ENCODE measurements around the gene PRDM16. TPM values are rescaled to one million over a fixed set of nuclear protein-coding genes. Genes with fewer than 3 reads are reported as not detected.

PRDM16 gene
- total RNA-seq, 1 experiment from 2014 or later = 1.6 TPM

- Mint-ChIP-seq H3K36me3 (no peaks in the 10 kb centered on the region), H3K27me3 (ENCODE audit: low read depth) (no peaks in the 10 kb centered on the region), H3K4me1 (no peaks in the 10 kb centered on the region), H3K9me3 (no peaks in the 10 kb centered on the region), H3K4me3 (no peak overlapping the region), H3K27ac (no peak overlapping the region)
- DNase-seq (ENCODE audit: low spot score) = no peak
- CTCF ChIA-PET = no interaction called here
- POLR2A ChIA-PET = no interaction called here
- no peak for ATAC-seq
- TF ChIP-seq EMX1 (CRISPR knock-in tag; IDR thresholded peaks at IDR 0.05) = no peak
Measured at GRCh38 chr1:3119061-3119460, 50.1 kb downstream of the PRDM16 start.

GRCh38 chr1:3119725-3120124, 50.7 kb downstream of the PRDM16 start:
- ATAC-seq = no peak
- Mint-ChIP-seq H3K4me1 (no peaks in the 10 kb centered on the region), H3K9me3 (no peaks in the 10 kb centered on the region), H3K27ac (no peak overlapping the region), H3K4me3 (no peak overlapping the region), H3K36me3 (no peaks in the 10 kb centered on the region), H3K27me3 (ENCODE audit: low read depth) (no peaks in the 10 kb centered on the region)
- ChIA-PET POLR2A (no interaction called here), CTCF (interaction anchor here (1.7 kb wide), 1 partner anchor 58 kb away, joined by 6 read pairs; no protein-coding TSS in a partner anchor)
- no peak for DNase-seq (ENCODE audit: low spot score)
- TF ChIP-seq ZMAT4 (CRISPR knock-in tag; IDR thresholded peaks at IDR 0.05) = no peak
- TF ChIP-seq PRRX2 (CRISPR knock-in tag; IDR thresholded peaks at IDR 0.05) = no peak

- CTCF ChIA-PET = interaction anchor here (1.7 kb wide), 1 partner anchor 59 kb away, joined by 6 read pairs; no protein-coding TSS in a partner anchor
- no peak overlapping the region for H3K4me3 Mint-ChIP-seq
- H3K9me3 Mint-ChIP-seq = no peaks in the 10 kb centered on the region
- TF ChIP-seq ZNF671 (CRISPR knock-in tag; IDR thresholded peaks at IDR 0.05) = no peak
- ATAC-seq (no peak), DNase-seq (ENCODE audit: low spot score) (no peak)
- H3K27ac Mint-ChIP-seq = no peak overlapping the region
- H3K27me3 Mint-ChIP-seq (ENCODE audit: low read depth) = no peaks in the 10 kb centered on the region
- no peaks in the 10 kb centered on the region for H3K36me3 Mint-ChIP-seq
- POLR2A ChIA-PET = no interaction called here
- H3K4me1 Mint-ChIP-seq = no peaks in the 10 kb centered on the region
Measured at GRCh38 chr1:3120140-3120539, 51.1 kb downstream of the PRDM16 start.

GRCh38 chr1:3120994-3121393, 52.0 kb downstream of the PRDM16 start:
- DNase-seq (ENCODE audit: low spot score) (no peak), ATAC-seq (no peak)
- ChIA-PET POLR2A (no interaction called here), CTCF (interaction anchor here (0.9 to 1.7 kb wide), 2 partner anchors 59 to 163 kb away, joined by 3 to 6 read pairs; no protein-coding TSS in a partner anchor)
- Mint-ChIP-seq H3K4me3 (no peak overlapping the region), H3K27ac (peak overlapping the region; percentile 53; the same call in 1 of the 2 replicates), H3K36me3 (no peaks in the 10 kb centered on the region), H3K4me1 (no peaks in the 10 kb centered on the region), H3K9me3 (no peaks in the 10 kb centered on the region), H3K27me3 (ENCODE audit: low read depth) (no peaks in the 10 kb centered on the region)
- no peak for TF ChIP-seq ARID4B (CRISPR knock-in tag; IDR thresholded peaks at IDR 0.05; ENCODE audit: borderline replicate concordance)
- no peak for TF ChIP-seq FOXP1 (CRISPR knock-in tag; IDR thresholded peaks at IDR 0.05; ENCODE audit: borderline replicate concordance)
- TF ChIP-seq E2F5 (CRISPR knock-in tag; IDR thresholded peaks at IDR 0.05) = no peak
- no peak for TF ChIP-seq ZNF317 (CRISPR knock-in tag; IDR thresholded peaks at IDR 0.05; ENCODE audit: borderline replicate concordance, low read depth)
- TF ChIP-seq TEAD1 (CRISPR knock-in tag; IDR thresholded peaks at IDR 0.05) = no peak
- no peak for TF ChIP-seq NFATC4 (CRISPR knock-in tag; IDR thresholded peaks at IDR 0.05)
- TF ChIP-seq ATF3 (CRISPR knock-in tag; conservative IDR thresholded peaks at IDR 0.05) = no peak
- TF ChIP-seq USF2 (CRISPR knock-in tag; IDR thresholded peaks at IDR 0.05) = no peak
- TF ChIP-seq PRRX2 (CRISPR knock-in tag; IDR thresholded peaks at IDR 0.05) = no peak
- TF ChIP-seq ATF1 (CRISPR knock-in tag; IDR thresholded peaks at IDR 0.05) = no peak
